T-helper 2 cell (primary cell): ENCODE data around the gene TRAFD1.
"Not testable (repeated sequence)": the region's sequence is repeated elsewhere in the genome, so short reads cannot be mapped to it uniquely, and the experiment has no call there.

ENCODE experiments used
- DNase-seq, 5 experiments: peaks; one replicate each; pipeline versions ENCODE4 v3.0.0 to v3.0.0-alpha.2; 2012 to 2022
- total RNA-seq, 2 donors: gene quantifications; one replicate each; lab custom pipeline; 2026; lab: John Stamatoyannopoulos, UW

The TRAFD1 gene, protein sequence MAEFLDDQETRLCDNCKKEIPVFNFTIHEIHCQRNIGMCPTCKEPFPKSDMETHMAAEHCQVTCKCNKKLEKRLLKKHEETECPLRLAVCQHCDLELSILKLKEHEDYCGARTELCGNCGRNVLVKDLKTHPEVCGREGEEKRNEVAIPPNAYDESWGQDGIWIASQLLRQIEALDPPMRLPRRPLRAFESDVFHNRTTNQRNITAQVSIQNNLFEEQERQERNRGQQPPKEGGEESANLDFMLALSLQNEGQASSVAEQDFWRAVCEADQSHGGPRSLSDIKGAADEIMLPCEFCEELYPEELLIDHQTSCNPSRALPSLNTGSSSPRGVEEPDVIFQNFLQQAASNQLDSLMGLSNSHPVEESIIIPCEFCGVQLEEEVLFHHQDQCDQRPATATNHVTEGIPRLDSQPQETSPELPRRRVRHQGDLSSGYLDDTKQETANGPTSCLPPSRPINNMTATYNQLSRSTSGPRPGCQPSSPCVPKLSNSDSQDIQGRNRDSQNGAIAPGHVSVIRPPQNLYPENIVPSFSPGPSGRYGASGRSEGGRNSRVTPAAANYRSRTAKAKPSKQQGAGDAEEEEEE
- total RNA-seq, result 24.6 to 46.7 reads per million in 2 donors

DNA sequence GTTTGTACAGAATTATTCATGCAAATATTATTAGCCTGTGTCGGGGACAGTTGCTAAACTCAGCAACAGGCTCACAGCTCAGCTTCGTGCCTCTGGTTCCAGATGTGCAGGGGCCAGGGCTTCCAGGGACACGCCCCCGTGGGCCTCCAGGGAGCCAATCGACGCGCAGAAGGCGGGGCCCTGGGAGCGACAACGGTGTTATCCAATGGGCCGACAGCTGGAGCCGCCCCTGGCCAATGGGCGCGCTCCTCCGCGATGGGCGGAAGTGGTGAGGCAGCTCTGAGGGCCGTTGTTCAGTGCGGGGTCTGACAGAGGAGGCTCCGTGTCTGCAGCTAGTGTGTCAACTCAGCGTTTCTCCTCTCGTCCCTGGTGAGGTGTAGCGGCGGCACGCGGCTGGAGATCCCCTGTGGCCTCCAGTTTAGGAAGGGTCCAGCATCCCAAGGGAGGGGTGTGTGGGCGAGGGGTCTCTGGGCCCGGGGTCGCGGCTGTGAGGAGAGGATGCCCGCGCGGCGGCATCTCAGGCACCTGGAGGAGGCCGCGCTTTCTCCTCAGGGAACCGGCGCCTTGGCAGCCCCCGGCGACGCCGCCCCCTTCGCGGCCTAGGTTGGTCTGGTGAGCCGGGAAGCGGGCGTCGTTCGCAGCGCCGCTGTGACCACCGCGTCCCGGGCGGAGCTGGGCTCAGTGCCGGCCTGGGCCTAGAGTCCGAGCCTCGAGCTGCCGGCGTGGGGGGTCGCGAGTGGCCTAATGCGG is at the start of gene TRAFD1:
TSS of gene TRAFD1 (plus strand) at position 311 of the 750 bp plus-strand sequence. CDS start 4,963 bp downstream, outside the sequence.
- peak; percentile 93 to 99 (median 97) for DNase-seq

DNA sequence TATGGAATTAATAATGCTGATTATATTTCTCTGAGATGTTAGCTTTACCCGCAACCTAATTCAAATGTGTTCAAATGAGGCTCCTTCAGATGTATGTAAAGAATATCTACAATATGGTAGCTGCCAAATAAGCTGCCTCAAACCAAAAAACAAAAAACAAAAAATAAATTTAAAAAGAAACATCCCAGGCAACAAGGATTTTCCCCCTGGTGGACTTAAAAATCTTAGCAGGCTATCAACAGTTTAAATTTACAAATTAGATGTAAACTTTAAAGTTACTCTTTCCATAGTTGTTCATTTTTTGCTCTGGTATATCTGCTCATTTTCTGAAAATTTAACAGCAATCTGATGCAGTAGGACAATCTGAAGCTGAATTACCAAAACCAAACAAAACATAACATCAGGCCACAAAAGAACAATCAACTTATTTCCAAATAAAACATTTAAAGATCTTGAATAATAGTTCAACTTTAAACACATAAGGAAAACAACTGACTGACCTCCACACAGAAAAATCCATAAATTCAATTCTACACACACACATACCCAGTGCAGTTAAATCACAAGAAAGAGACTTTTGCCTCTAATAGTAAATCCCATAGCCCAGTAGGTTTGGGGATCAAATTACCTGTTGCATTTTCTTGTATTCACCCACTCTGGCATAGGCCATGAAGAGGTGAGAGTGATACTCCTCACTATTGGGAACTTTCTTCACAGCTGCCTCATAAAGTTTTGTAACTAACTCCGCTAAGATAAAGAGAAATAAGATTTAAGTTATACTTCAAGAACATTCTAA is 38.1 kb upstream of the TRAFD1 start:
- DNase-seq, result no peak

DNA sequence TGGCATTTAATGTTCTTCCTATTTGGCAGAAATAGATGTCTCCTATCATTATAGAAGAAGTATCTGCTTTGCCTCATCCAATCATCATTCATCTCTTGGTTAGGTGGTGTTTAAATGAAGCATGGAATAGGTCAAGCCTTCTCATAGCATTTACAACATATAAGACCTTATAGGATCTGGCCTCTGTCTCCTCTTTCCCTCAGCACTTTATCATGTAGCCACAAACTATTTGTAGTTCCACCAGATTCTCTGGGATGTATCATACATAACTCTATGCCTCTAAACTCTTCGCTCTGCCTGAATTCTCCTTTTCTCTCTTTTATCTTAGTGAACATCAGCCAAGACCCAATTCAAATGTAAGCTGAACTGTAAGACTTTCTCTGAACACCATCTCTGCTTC is 37.5 kb upstream of the TRAFD1 start:
- DNase-seq, result no peak

DNA sequence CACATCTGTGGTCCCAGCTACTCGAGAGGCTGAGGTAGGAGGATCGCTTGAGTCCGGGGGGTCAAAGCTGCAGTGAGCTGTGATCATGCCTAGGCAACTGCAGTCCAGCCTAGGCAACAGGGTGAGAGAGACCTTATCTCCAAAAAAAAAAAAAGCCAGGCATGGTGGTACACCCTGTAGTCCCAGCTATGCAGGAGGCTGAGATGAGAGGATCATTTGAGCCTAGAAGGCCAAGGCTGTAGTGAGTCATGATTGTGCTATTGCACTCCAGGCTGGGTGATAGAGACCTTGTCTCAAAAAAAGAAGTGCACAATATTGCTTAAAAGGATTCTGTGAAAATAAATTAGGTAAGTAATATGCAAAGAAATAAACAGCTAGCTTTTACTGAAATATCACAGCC is 33.8 kb upstream of the TRAFD1 start:
- no peak for DNase-seq

DNA sequence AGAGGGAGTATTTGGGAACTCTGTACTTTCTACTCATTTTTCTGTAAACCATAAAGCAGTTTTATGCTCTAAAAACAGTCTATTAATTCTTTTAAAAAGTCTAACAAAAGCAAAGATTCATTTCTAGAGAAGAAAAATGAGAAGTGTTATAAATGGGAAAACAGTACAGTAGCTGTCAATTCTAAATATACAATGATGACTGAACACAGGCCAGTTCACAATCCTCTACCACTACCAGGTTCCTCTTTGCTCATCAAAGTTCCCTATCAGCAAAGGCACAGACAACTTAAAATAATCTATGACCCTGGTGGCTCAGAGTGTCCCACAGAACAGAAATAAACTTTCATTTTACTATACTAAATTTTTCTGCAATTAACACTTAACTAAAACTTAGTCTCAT is 29.3 kb upstream of the TRAFD1 start:
- peak in 1 of 5 experiments; percentile 54 for DNase-seq

DNA sequence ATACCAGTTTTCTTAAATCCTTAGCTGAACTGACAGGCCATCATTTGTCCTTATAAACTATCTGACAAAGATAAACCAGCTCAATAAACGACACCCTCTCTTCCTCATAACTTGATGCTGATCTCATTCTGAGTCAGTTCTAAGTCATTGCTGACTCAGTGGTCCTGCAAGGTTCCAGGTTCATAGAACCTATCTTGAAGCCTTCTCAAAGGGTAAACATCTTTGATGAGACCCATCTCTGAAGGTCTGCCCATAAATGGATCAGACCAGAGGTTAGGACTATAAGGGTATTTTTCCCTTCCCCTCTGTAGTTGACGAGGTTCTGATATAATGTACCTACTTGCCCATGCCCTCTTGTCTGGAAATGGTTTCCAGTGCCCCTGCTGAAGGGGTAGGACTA is 28.7 kb upstream of the TRAFD1 start:
- peak in 1 of 5 experiments; percentile 77 for DNase-seq

DNA sequence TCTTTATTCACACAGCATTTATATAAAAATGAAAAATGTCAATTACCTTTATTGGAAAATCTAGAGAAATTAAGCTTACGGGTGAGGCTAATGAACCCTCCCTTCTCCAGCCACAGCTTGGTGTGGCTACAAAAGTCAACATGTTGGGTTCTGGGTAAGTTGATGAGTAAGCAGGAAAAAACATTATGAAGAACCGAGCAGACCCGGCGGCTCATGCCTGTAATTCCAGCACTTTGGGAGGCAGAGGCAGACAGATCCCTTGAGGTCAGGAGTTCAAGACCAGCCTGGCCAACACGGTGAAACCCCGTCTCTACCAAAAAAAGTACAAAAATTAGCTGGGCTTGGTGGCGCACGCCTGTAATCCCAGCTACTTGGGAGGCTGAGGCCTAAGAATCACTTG is 27.7 kb upstream of the TRAFD1 start:
- DNase-seq, result no peak

DNA sequence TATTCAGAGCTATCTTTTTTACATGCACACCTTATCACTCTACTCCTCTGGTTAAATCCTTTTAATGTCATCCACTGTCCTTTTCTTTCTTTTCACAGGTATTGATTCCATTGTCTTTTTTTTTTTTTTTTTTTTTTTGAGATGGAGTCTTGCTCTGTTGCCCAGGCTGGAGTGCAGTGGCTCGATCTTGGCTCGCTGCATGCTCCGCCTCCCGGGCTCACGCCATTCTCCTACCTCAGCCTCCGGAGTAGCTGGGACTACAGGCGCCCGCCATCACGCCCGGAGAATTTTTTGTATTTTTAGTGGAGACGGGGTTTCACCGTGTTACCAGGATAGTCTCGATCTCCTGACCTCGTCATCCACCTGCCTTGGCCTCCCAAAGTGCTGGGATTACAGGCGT is 24.9 kb upstream of the TRAFD1 start:
- not testable (repeated sequence) for DNase-seq

DNA sequence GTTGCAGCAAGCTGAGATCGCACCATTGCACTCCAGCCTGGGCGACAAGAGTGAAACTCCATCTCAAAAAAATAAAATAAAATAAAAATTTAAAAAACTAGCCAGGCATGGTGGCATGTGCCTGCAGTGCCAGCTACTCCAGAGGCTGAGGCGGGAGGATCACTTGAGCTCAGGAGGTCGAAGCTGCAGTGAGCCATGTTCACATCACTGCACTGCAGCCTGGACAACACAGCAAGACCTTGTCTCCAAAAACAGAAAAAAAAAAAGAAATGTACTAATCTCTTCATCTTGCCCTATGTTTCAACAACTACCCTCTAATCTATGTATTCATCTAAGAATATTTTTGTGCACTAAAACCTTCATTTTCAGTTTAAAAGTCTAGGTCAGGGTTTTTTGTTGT is 23.2 kb upstream of the TRAFD1 start:
- DNase-seq, result no peak

DNA sequence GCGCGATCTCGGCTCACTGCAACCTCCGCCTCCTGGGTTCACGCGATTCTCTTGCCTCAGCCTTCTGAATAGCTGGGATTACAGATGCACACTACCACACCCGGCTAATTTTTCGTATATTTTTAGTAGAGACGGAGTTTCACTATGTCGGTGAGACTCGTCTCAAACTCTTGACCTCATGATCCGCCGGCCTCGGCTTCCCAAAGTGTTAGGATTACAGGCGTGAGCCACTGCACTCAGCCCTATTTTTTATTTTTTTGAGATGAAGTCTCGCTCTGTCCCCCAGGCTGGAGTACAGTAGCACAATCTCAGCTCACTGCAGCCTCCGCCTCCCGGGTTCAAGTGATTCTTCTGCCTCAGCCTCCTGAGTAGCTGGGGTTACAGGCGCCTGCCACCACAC is 22.6 kb upstream of the TRAFD1 start:
- DNase-seq, result not testable (repeated sequence)

DNA sequence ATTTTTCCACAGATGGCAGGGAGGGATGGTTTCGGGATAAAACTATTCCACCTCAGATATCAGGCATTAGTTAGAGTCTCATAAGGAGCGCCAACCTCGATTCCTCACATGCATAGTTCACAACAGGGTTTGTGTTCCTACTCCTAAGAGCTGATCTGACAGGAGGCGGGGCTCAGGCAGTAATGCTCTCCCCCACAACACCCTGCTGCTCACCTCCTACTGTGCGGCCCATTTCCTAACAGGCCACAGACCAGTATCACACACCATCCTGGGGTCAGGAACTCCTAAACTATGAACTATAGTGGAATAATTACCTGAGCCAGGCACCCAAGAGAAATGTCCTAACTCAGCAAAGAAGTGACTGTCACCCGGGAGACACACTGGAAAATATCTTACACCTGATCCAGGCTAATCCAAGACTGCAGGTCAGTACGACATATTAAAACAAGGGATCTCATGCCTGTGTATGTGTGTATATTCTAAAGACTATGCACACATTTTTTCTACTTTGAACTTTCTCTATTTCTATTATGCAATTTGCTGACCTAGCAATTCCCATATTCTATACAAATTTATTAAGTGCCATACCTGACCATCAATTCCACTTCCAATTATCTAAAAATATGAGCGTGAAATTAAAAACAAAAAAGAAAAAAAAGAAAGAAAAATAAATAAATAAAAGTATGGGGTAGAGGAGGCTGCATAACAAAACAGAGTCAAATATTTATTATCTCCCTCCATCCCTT is 21.4 kb upstream of the TRAFD1 start:
- DNase-seq, result no peak

DNA sequence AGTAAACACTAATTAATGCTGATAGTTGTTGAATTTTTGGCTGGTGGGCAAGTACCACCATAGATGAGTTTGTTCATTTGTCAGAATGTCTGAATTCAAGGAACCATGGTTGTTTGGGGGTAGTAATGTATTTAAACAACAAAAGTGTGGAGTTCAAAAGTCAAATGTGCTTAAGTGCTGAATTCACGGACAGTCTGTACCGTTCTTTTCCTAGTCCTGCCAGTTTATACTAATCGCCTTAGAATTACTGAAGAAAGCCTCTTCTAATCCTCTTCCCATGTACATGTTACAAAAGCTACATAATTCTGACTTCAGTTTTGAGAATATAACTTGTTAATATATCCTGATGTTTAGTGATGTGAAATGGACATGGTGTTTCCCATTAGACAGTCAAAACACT is 19.5 kb upstream of the TRAFD1 start:
- no peak for DNase-seq

DNA sequence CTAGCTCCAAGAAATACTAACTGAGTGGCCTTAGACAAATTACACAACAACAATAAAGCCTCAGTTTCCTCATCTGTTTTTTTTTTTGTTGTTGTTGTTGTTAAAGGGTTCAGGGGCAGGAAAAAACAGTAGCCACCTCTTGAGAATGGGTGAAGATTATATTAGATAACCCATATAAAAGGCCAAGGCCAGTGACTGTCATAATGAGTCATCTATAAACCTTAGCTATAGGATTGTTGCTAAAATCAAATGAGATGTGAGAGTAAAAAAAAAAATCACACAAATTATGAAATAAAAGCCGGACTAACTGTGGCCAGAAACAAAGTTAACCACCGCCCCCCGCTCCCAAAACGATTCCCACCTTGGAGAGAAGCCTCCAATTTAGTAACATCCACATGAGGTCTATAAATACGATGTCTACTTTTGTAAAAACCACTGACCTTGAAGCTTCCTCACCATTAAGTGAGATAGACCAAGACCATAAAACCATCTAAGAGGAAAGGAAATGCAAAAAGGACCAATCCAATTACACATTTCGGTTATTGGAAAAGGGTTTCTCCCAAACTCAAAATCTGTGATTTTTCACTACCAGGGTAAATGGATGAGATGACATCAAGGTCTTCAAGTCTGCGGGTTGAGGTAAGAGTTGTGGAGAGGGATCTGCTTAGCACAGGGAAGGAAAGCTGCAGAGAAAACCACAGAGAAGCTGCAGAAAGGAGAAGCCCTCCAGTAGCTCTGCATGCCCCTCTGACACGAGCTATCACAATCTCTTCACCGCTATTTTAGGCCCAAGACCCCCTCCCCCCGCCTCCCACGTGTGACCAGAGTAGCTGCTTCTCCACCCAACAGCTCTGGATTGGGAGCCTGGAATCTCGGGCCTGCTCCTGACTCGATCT is 17.8 kb upstream of the TRAFD1 start:
- DNase-seq, result peak in 3 of 5 experiments; percentile 5 to 37 (median 9)

DNA sequence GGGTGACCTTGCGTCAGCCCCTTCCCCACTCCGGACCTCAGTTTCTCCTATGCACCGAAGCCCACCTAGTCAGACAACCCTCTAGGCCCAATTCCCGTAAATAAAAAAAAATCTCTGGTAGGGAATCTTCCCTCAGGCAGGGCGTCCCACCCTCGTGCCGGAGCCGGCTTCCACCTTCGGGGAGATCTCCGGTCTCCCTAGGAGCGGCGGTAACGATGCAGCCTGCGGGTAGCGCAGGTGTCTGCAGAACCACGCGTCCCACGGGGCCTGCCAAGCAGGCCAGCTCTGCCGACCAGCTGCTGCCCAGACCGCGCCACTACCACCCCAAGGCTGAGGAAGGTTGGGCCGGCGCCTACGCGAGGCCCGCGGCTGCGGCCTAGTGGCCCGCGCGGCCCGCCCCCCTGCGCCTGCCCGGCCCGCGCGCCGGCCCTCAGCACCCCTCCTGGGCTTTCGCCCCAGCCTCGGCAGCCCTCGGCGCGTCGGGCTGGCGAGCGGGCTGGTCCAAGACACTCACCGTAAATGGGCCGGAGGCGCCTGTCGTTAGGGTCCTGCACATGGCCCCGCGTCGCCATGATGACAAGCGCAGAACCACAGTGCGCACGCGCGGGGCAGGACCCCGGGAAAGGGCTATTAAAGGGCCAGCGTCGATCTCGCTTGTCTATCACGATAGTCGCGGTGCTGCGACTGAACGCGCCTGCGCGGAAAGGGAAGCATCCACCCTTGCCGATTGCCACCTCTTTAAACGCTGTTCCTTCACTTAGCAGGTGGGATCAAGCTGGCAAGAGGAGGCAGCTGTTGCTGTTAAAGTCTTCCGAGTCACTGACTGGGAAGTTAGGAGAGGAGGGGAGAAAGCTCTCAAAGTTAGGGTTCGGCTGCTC is 16.9 kb upstream of the TRAFD1 start, which contains the start of gene NAA25:
TSS of gene NAA25 (minus strand) at position 582 of the 878 bp plus-strand sequence. CDS start at position 572, 10 bp downstream.
- DNase-seq, result peak; percentile 77 to 89 (median 78)

DNA sequence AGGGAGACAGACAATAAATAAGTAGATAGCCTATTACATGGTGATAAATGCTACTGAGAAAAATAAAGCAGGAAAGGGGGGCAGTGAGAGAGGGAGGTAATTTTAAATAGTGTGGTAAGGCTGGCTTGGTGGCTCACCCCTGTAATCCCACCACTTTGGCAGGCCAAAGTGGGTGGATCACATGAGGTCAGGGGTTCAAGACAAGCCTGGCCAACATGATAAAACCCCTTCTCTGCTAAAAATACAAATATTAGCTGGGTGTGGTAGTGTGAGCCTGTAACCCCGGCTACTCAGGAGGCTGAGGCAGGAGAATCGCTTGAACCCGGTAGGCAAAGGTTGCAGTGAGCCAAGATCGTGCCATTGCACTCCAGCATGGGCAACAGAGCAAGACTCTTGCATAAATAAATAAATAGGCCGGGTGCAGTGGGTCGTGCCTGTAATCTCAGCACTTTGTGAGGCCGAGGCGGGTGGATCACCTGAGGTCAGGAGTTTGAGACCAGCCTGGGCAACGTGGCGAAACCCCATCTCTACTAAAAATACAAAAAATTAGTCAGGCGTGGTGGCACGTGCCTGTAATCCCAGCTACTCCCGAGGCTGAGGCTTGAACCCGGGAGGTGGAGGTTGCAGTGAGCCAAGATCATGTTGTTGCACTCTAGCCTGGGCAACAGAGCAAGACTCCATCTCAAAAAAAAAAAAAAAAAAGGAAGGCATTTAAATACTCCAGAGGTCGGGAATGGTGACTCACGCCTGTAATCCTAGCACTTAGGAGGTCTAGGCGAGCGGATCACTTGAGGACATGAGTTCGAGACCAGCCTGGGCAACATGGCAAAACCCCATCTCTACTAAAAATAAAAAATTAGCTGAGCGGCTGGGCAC is 14.3 kb upstream of the TRAFD1 start:
- not testable (repeated sequence) for DNase-seq

DNA sequence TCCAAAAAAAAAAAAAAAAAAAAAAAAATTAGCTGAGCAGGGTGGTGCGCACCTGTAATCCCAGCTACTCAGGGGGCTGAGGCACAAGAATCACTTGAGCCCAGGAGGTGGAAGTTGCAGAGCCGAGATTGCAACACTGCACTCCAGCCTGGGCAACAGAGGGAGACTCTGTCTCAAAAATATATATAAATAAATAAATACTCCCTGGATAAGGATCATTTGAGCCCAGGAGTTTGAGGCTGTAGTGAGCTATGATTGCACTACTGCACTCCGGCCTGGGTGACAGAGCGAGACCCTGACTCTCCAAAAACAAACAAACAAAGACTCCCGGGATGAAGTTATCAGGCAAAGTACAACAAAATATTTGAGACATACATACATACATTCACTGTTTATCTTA is 13.4 kb upstream of the TRAFD1 start:
- no peak for DNase-seq

DNA sequence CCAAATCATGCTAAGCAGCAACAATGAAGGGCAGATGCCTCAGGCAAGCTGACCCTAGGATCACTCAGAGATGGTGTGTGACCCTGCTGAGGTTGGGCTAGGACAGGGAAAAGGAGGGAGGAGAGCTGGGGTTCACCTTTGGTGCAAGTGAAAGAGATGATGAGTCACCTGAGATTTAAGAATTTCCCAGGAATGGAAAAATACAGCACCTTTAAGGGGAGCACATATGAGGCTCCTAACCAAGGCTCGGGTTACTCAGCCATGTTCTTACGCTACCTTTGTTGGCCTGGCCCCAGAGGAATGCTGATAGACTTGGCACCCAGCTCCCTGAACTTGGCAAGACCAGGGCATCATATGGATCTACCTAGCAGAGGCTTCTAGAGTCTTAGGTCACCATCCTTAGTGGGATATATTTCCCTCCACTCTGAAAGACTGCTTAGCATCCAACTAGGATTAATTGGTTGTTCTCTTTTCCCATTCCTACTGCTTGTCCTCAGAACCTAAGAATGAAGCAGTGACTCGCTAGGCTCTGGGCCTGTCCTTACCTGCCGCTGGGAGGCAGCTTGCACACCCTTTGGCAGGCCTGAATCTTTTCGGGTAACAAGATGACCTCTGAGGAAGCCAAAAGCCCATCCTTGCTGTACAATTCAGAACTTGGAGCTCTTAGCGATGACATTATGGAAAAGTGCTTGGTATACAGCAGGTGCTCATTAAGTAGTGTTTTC is 12.8 kb upstream of the TRAFD1 start:
- no peak for DNase-seq
